ENCODE data around the gene ABLIM3.
A peak's percentile ranks its signal among the peaks of the same experiment; 100 is the strongest.

ABLIM3 gene

DNA sequence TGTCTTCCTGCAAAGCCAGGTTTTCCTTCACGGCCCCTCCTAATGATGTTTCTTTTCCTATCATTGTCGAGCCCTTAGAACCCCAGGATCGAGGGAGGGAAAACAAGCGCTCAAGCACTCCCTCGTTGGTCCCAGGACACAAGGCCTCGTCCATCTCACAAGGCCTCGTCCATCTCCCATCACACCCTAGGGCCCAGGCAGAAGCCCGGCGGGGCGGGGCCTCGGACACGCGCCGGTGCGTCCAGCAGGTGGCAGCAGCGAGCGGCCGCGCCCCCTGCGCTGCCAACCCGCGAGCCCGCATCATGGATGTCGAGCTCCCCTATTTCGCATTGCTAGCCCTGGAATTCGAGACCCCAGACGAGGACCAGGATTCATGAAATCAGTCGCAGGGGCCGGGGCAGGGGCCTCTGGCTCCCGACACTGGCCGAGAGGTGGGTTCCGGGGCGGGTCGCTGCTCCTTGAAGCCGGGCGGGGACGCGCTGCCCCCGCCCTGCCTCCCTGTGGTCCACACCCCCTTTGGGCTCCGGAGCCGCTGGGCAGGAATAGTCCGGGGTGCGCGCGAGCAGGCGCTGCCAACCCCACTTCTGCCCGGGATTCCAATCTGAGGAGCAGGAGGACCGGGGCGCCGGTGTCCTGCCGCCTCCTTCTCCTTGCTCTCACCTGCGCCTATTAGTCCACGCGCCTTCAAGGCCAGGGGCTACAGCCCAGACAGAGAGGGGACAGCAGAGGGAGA is at the start of gene ABLIM3:
Gene ABLIM3 (plus strand): TSS at position 270 of the 733 bp plus-strand sequence. CDS start 603 bp downstream, outside the sequence.
- DNase-seq (peak; percentile 74), ATAC-seq (peak; percentile 90)
- H3K9me3 Mint-ChIP-seq = no peaks in the 10 kb centered on the region
- H3K4me3 Mint-ChIP-seq = peak within 1 kb of the TSS; percentile 21
- no peaks in the 10 kb centered on the region for H3K36me3 Mint-ChIP-seq (ENCODE audit: low read depth)
- H3K27me3 Mint-ChIP-seq = peaks cover 27% of the 10 kb centered on the region
- no peak within 1 kb of the TSS for H3K27ac Mint-ChIP-seq
- no peaks in the 10 kb centered on the region for H3K4me1 Mint-ChIP-seq

- no peak for DNase-seq
- no peak overlapping the region for H3K27ac Mint-ChIP-seq
- no peaks in the 10 kb centered on the region for H3K4me1 Mint-ChIP-seq
- H3K36me3 Mint-ChIP-seq (ENCODE audit: low read depth) = peaks cover 1% of the 10 kb centered on the region
- H3K9me3 Mint-ChIP-seq = peaks cover 31% of the 10 kb centered on the region
- ATAC-seq = no peak
- no peak overlapping the region for H3K4me3 Mint-ChIP-seq
- H3K27me3 Mint-ChIP-seq = peaks cover 3% of the 10 kb centered on the region
Measured at GRCh38 chr5:149093625-149094024, 47.7 kb upstream of the ABLIM3 start.

DNA sequence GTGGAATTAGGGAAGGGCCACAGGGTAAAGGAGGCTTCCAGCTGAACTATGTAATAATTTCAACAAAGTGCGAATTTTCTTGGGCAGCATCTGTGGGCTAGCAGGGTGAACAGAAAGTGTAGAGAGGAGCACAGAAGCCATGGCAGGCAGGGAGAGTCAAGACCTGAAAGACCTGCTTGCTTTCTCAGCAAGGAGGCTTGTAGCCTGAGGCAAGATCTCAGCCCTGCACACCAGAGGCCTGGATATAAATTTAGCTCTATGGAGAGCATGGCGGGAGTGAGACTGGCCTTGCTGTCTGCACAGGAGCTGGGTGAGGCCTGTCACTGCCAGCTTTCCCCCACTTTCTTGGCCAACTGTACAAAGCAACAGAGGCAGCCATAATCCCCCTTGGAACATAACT is 46.3 kb upstream of the ABLIM3 start:
- no peak for DNase-seq
- Mint-ChIP-seq H3K4me3 (no peak overlapping the region), H3K27ac (no peak overlapping the region), H3K9me3 (peaks cover 44% of the 10 kb centered on the region), H3K27me3 (peaks cover 3% of the 10 kb centered on the region), H3K4me1 (no peaks in the 10 kb centered on the region), H3K36me3 (ENCODE audit: low read depth) (peaks cover 1% of the 10 kb centered on the region)
- no peak for ATAC-seq

DNA sequence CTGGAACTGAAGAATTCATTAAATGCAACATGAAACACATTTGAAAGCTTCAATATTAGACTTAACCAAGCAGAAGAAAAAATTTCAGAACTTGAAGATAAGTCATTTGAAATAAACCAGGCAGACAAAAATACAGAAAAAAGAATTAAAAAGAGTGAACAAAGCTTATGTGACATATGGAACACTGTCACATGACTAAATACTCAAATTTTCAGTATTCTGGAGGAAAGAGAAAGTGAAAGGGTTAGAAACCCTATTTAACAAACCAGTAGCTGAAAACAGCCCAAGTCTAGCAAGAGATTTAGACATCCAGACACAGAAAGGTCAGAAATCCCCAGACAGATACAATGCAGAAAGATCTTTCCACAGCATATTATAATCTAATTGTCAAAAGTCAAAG is 41.4 kb upstream of the ABLIM3 start:
- no peak for ATAC-seq
- no peak for DNase-seq
- no peaks in the 10 kb centered on the region for H3K27me3 Mint-ChIP-seq
- no peak overlapping the region for H3K27ac Mint-ChIP-seq
- H3K4me3 Mint-ChIP-seq = no peak overlapping the region
- peaks cover 43% of the 10 kb centered on the region for H3K9me3 Mint-ChIP-seq
- H3K36me3 Mint-ChIP-seq (ENCODE audit: low read depth) = peaks cover 1% of the 10 kb centered on the region
- no peaks in the 10 kb centered on the region for H3K4me1 Mint-ChIP-seq

GRCh38 chr5:149100331-149100730 is 41.0 kb upstream of the ABLIM3 start:
- DNase-seq = no peak
- Mint-ChIP-seq H3K27me3 (no peaks in the 10 kb centered on the region), H3K4me3 (no peak overlapping the region), H3K36me3 (ENCODE audit: low read depth) (peaks cover 1% of the 10 kb centered on the region), H3K4me1 (no peaks in the 10 kb centered on the region), H3K27ac (no peak overlapping the region), H3K9me3 (peaks cover 43% of the 10 kb centered on the region)
- ATAC-seq = no peak

DNA sequence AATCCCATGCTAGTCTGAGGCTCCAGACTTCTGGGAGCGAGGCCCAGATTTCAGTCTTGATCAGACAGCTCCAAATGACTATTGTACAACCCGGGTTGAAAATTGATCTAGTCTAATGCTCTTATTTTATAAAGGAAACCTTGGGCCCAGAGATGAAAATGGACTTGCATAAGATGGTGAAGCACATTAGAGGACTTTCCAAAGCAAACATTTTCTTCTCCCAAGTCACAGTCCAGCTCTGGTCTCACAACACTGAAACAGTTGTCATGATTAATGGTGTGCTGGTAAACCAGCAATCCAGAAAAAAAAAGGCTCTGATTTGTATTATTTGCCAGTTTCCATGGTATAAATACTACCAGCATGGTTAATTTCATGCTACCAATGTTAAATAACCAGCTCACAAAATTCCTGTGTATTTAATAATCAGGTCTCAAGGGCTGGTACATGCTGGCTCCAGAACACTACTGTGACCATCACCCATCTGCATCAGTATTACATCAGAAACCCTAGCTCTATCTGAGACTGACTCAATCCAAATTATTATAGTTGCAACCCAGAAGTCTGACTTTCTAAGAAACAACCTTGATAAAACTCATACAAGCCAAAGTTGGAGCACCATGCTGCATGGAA is 32.5 kb upstream of the ABLIM3 start:
- DNase-seq = no peak
- H3K9me3 Mint-ChIP-seq = no peaks in the 10 kb centered on the region

DNA sequence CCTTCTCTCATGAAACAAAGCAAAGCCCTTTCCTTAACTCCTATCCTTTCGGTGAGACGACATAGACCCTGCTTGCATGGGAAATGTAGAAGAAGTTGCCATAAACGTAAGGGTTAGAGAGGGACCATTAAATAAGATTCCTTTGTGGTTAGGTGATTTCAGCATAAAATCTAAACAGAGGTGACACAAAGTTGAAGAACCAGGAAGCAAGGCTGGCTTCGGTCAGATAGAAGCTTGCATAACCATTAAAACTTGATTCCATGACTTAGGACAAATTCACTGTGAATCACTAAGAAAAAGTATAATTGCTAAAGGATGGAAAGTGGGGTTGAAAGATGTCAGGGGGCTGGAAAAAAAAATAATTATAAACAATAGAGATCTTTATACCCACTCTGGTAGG is 30.9 kb upstream of the ABLIM3 start:
- Mint-ChIP-seq H3K4me3 (no peak overlapping the region), H3K27ac (no peak overlapping the region), H3K27me3 (no peaks in the 10 kb centered on the region), H3K9me3 (no peaks in the 10 kb centered on the region), H3K4me1 (no peaks in the 10 kb centered on the region), H3K36me3 (ENCODE audit: low read depth) (no peaks in the 10 kb centered on the region)
- DNase-seq (no peak), ATAC-seq (no peak)

More for the DNA sequence above, 32.5 kb upstream of the ABLIM3 start:
- Mint-ChIP-seq H3K4me1 (no peaks in the 10 kb centered on the region), H3K27me3 (no peaks in the 10 kb centered on the region), H3K36me3 (ENCODE audit: low read depth) (no peaks in the 10 kb centered on the region), H3K4me3 (no peak overlapping the region), H3K27ac (no peak overlapping the region)
- ATAC-seq = no peak

DNA sequence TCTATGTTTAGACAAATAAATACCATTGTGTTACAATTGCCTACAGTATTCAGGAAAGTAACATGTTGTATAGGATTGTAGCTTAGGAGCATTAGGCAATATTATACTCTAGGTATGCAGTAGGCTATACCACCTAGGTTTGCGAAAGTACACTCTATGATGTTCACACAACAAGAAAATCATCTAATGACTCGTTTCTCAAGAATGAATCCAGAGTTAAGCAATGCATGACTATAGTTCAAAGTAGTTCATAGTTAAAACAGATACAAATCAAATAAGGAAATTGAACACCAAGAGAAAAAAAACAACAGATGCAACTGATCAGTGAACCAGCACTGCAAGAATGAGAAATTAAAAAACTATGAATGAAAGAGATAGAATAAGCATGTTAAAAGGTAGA is 27.6 kb upstream of the ABLIM3 start:
- Mint-ChIP-seq H3K27me3 (peaks cover 8% of the 10 kb centered on the region), H3K36me3 (ENCODE audit: low read depth) (no peaks in the 10 kb centered on the region), H3K9me3 (no peaks in the 10 kb centered on the region), H3K27ac (no peak overlapping the region), H3K4me1 (no peaks in the 10 kb centered on the region), H3K4me3 (no peak overlapping the region)
- no peak for ATAC-seq
- DNase-seq = no peak

- peak; percentile 89 for ATAC-seq
- no peak overlapping the region for H3K27ac Mint-ChIP-seq
- peak; percentile 40 for DNase-seq
- H3K4me3 Mint-ChIP-seq = no peak overlapping the region
- H3K36me3 Mint-ChIP-seq (ENCODE audit: low read depth) = no peaks in the 10 kb centered on the region
- H3K27me3 Mint-ChIP-seq = peaks cover 10% of the 10 kb centered on the region
- no peaks in the 10 kb centered on the region for H3K4me1 Mint-ChIP-seq
- no peaks in the 10 kb centered on the region for H3K9me3 Mint-ChIP-seq
Measured at GRCh38 chr5:149114403-149115312, 26.6 kb upstream of the ABLIM3 start.

DNA sequence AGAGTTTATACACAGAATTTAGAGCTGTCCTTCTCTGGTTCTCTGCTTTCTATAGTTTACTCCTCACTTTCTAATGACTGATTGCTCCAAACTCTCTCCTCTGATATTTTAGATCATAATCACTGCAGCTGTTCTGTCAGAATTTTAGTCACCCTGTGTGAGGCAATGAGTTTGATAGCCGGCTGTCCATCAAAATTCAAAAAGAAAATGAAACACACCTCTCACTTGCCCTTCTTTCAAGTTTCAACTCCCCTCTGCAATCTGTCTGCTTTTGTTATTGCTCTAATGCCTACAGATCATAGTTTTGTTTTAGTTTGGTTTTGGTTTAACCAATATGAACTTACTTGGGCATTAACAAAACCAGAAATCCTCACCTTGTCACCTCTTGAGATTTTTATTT is 23.3 kb upstream of the ABLIM3 start:
- no peaks in the 10 kb centered on the region for H3K4me1 Mint-ChIP-seq
- peaks cover 11% of the 10 kb centered on the region for H3K27me3 Mint-ChIP-seq
- no peak overlapping the region for H3K27ac Mint-ChIP-seq
- H3K9me3 Mint-ChIP-seq = no peaks in the 10 kb centered on the region
- H3K36me3 Mint-ChIP-seq (ENCODE audit: low read depth) = no peaks in the 10 kb centered on the region
- ATAC-seq (no peak), DNase-seq (no peak)
- H3K4me3 Mint-ChIP-seq = no peak overlapping the region

- H3K4me1 Mint-ChIP-seq = no peaks in the 10 kb centered on the region
- no peak overlapping the region for H3K27ac Mint-ChIP-seq
- peaks cover 11% of the 10 kb centered on the region for H3K27me3 Mint-ChIP-seq
- ATAC-seq (no peak), DNase-seq (no peak)
- no peaks in the 10 kb centered on the region for H3K36me3 Mint-ChIP-seq (ENCODE audit: low read depth)
- H3K9me3 Mint-ChIP-seq = no peaks in the 10 kb centered on the region
- no peak overlapping the region for H3K4me3 Mint-ChIP-seq
Measured at GRCh38 chr5:149118463-149118862, 22.8 kb upstream of the ABLIM3 start.

- H3K27ac Mint-ChIP-seq = no peak overlapping the region
- no peak for DNase-seq
- H3K4me1 Mint-ChIP-seq = no peaks in the 10 kb centered on the region
- peaks cover 17% of the 10 kb centered on the region for H3K27me3 Mint-ChIP-seq
- no peaks in the 10 kb centered on the region for H3K36me3 Mint-ChIP-seq (ENCODE audit: low read depth)
- no peaks in the 10 kb centered on the region for H3K9me3 Mint-ChIP-seq
- no peak for ATAC-seq
- no peak overlapping the region for H3K4me3 Mint-ChIP-seq
Measured at GRCh38 chr5:149121145-149121544, 20.1 kb upstream of the ABLIM3 start.

DNA sequence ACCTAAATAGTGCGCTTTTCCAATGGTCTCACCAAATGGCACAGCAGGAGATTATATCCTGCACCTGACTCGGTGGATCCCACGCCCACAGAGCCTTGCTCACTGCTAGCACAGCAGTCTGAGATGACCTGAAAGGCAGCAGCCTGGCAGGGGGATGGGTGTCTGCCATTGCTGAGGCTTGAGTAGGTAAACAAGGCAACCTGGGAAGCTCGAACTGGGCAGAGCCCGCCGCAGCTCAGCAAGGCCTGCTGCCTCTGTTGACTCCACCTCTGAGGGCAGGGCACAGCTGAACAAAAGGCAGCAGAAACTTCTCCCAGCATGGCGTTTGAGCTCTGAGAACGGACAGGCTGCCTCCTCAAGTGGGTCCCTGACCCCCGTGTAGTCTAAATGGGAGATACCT is 18.1 kb upstream of the ABLIM3 start:
- Mint-ChIP-seq H3K9me3 (no peaks in the 10 kb centered on the region), H3K4me1 (no peaks in the 10 kb centered on the region), H3K4me3 (no peak overlapping the region), H3K36me3 (ENCODE audit: low read depth) (no peaks in the 10 kb centered on the region), H3K27me3 (peaks cover 15% of the 10 kb centered on the region), H3K27ac (no peak overlapping the region)
- no peak for ATAC-seq
- no peak for DNase-seq

DNA sequence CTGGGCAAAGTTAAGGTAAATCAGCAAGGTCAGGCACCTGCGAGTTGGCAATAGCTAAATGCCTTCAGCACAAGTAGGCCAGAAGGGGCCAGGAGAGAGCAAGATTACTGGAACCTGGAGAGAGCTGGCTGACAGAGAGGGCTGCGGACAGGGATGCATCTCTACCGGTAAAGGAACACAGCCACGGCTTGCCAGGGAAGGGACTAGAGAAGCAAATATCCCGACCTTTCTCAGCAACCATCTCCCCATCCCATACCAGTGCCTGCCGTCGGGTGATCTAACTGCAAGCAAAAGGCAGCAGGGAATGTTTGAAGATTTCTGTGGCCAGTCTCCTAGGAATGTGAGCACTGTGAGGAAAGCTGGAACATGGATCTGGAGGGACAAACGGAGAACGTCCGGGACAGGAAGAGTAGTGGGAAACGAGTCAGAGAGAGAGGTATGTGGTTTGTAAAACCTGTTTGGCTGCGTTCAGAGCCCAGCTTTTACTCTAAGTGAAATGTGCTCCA is 15.9 kb upstream of the ABLIM3 start:
- Mint-ChIP-seq H3K4me1 (no peaks in the 10 kb centered on the region), H3K27ac (no peak overlapping the region), H3K9me3 (no peaks in the 10 kb centered on the region), H3K36me3 (ENCODE audit: low read depth) (no peaks in the 10 kb centered on the region), H3K4me3 (no peak overlapping the region), H3K27me3 (peaks cover 12% of the 10 kb centered on the region)
- ATAC-seq = no peak
- no peak for DNase-seq

Data from activated naive CD8-positive, alpha-beta T cell treated with anti-CD3 and anti-CD28 coated beads, Interleukin-2, amount 50 U/mL, for 24 hours (primary cell).